NCI-H82 treated with DMSO at 0.1 percent for 48 hours (cell line): ENCODE measurements around the gene PLSCR3.
"Not testable (repeated sequence)": the region's sequence is repeated elsewhere in the genome, so short reads cannot be mapped to it uniquely, and the experiment has no call there.

Source experiments
- DNase-seq: peaks from one replicate; lab custom pipeline; 2025; ENCODE audit not compliant: unreplicated experiment; lab: John Stamatoyannopoulos, UW

PLSCR3 gene

GRCh38 chr17:7382901-7383300 lies 11.4 kb downstream of the PLSCR3 start:
- no peak for DNase-seq

- no peak for DNase-seq
Measured at GRCh38 chr17:7380855-7381683, 13.3 kb downstream of the PLSCR3 start, which contains the start of gene TNK1. TSS of gene TNK1 (plus strand) at chr17:7381089. CDS start at chr17:7382927, 1,838 bp downstream.

- DNase-seq, result no peak
Measured at GRCh38 chr17:7380321-7380720, 14.0 kb downstream of the PLSCR3 start.

GRCh38 chr17:7379134-7379533 lies 15.2 kb downstream of the PLSCR3 start:
- DNase-seq, result no peak

GRCh38 chr17:7374353-7374752 lies 20.0 kb downstream of the PLSCR3 start:
- no peak for DNase-seq

- no peak for DNase-seq
Measured at GRCh38 chr17:7370853-7371252, 23.5 kb downstream of the PLSCR3 start.

GRCh38 chr17:7369825-7370224 lies 24.5 kb downstream of the PLSCR3 start:
- no peak for DNase-seq

GRCh38 chr17:7368599-7368994 lies 25.7 kb downstream of the PLSCR3 start:
- not testable (repeated sequence) for DNase-seq

GRCh38 chr17:7367918-7368598 lies 26.3 kb downstream of the PLSCR3 start:
- no peak for DNase-seq

- DNase-seq, result no peak
Measured at GRCh38 chr17:7367083-7367482, 27.2 kb downstream of the PLSCR3 start.

GRCh38 chr17:7365963-7366362 lies 28.4 kb downstream of the PLSCR3 start:
- not testable (repeated sequence) for DNase-seq

GRCh38 chr17:7363311-7363710 lies 31.0 kb downstream of the PLSCR3 start:
- DNase-seq, result no peak

GRCh38 chr17:7361906-7362305 lies 32.4 kb downstream of the PLSCR3 start:
- DNase-seq, result no peak

GRCh38 chr17:7357381-7357780 lies 36.9 kb downstream of the PLSCR3 start:
- DNase-seq, result no peak

- no peak for DNase-seq
Measured at GRCh38 chr17:7356756-7357155, 37.6 kb downstream of the PLSCR3 start.

- peak; percentile 30 for DNase-seq
Measured at GRCh38 chr17:7356072-7356549, 38.2 kb downstream of the PLSCR3 start.

GRCh38 chr17:7355573-7355972 lies 38.8 kb downstream of the PLSCR3 start:
- DNase-seq, result no peak

- no peak for DNase-seq
Measured at GRCh38 chr17:7355053-7355452, 39.3 kb downstream of the PLSCR3 start, which contains the start of gene TMEM95. TSS of gene TMEM95 (plus strand) at chr17:7355156. CDS start at chr17:7355205, 49 bp downstream.

- DNase-seq, result no peak
Measured at GRCh38 chr17:7354262-7354843, 40.0 kb downstream of the PLSCR3 start.

GRCh38 chr17:7352910-7353635 lies 41.3 kb downstream of the PLSCR3 start:
- DNase-seq, result no peak

GRCh38 chr17:7352503-7352889 lies 41.8 kb downstream of the PLSCR3 start:
- DNase-seq, result no peak
